Stimulated activated CD4-positive, alpha-beta T cell treated with anti-CD3 and anti-CD28 coated beads, Interleukin-1b, Interleukin-23, amount 100 ng/mL, for 48 hours (primary cell): ENCODE results near the gene VTI1A.

Experiments
- DNase-seq: peaks from one replicate; pipeline ENCODE4 v3.0.0-alpha.2; 2020

VTI1A gene

GRCh38 chr10:112791447-112791846, 344.4 kb downstream of the VTI1A start:
- DNase-seq: no peak

GRCh38 chr10:112792487-112793201, 345.6 kb downstream of the VTI1A start:
- DNase-seq: no peak

GRCh38 chr10:112793202-112793921, 346.3 kb downstream of the VTI1A start:
- DNase-seq: no peak

GRCh38 chr10:112794201-112794600, 347.2 kb downstream of the VTI1A start:
- DNase-seq: no peak

- DNase-seq: no peak
Measured at GRCh38 chr10:112795067-112795466, 348.1 kb downstream of the VTI1A start.

- DNase-seq: no peak
Measured at GRCh38 chr10:112797197-112797596, 350.2 kb downstream of the VTI1A start.

GRCh38 chr10:112797855-112798254, 350.8 kb downstream of the VTI1A start:
- no peak for DNase-seq

GRCh38 chr10:112799038-112799437, 352.0 kb downstream of the VTI1A start:
- DNase-seq: no peak

- no peak for DNase-seq
Measured at GRCh38 chr10:112799726-112800510, 352.9 kb downstream of the VTI1A start.

- DNase-seq: no peak
Measured at GRCh38 chr10:112801004-112801403, 354.0 kb downstream of the VTI1A start.

GRCh38 chr10:112801748-112802147, 354.7 kb downstream of the VTI1A start:
- DNase-seq: no peak

GRCh38 chr10:112802411-112803022, 355.5 kb downstream of the VTI1A start:
- DNase-seq: no peak

- no peak for DNase-seq
Measured at GRCh38 chr10:112803961-112804401, 357.0 kb downstream of the VTI1A start.

GRCh38 chr10:112805254-112805590, 358.2 kb downstream of the VTI1A start:
- no peak for DNase-seq

GRCh38 chr10:112805701-112806100, 358.7 kb downstream of the VTI1A start:
- no peak for DNase-seq

- no peak for DNase-seq
Measured at GRCh38 chr10:112807013-112807412, 360.0 kb downstream of the VTI1A start.

GRCh38 chr10:112809736-112810135, 362.7 kb downstream of the VTI1A start:
- DNase-seq: no peak

- no peak for DNase-seq
Measured at GRCh38 chr10:112810711-112811151, 363.7 kb downstream of the VTI1A start.

GRCh38 chr10:112811741-112812551, 364.9 kb downstream of the VTI1A start:
- DNase-seq: no peak

- DNase-seq: no peak
Measured at GRCh38 chr10:112812586-112812985, 365.6 kb downstream of the VTI1A start.

- DNase-seq: no peak
Measured at GRCh38 chr10:112813866-112814591, 367.0 kb downstream of the VTI1A start.
